GM18502 (cell line): ENCODE data around the gene TMF1.

ENCODE experiments used
- ATAC-seq: cut with Tn5 transposase; IDR thresholded peaks from one replicate; pipeline ENCODE4 v1.9.1; 2021; ENCODE audit warnings: mild to moderate bottlenecking; ENCODE audit not compliant: unreplicated experiment, poor library complexity

The TMF1 gene

DNA sequence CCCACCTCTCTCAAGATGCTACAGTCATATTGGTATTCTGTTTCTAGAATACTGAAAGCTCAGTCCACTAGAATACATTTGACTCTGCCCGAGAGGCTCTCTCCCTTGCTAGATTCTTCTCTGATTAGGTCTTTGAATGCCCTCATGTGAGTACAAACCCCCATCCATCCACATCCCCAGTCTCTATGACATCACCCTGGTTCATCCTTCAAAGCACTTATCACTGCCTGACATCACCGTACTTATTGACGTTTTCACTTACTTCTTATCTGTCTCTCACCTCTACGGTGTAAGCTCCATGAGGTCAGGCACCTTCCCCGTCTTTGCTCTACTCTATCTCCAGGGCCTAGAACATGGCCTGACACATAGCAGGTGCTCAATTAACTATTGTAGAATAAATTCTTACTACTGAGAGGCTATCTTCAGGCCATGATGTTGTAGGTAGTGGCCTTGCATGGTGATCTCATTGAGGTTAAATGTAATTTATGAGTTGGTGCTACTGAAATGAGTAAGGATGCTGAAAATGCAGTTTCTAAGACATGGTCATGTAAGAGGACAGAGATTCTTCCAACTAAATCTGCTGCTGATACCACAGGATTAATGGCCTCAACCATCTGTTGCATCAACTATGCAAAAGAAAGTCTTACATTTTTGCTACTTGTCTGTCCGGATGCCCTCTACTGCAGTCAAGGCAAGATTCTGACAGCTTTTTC, 65.5 kb downstream of the TMF1 start:
- ATAC-seq = no peak

DNA sequence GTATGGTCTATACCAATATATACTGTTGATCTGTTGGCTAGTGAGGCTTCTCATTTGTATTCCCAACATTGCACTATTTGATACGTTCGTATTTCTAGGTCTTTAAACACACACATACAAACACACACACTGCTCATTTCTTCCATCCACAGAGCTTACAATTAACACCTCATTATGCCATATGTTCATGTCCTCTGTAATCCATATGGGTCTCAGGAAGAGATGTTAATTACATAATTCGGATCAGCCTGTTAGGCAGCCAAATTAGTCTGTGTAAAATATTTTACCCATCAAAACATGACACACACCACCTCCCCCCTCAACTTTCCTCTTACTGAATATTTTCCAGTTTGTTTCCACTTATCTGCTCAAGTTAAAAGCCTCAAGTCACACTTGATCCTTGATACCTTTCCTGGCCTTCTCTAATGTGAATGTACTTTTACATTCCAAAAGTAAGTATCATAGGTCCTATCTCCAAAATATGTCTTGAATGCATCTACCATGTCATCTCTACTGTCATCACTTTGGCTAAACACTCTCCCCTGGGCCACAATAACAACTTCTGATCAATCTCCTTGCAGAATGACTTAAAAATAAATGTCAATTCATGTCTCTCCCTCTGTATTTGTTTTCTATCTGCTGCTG, 66.9 kb downstream of the TMF1 start:
- ATAC-seq = no peak

DNA sequence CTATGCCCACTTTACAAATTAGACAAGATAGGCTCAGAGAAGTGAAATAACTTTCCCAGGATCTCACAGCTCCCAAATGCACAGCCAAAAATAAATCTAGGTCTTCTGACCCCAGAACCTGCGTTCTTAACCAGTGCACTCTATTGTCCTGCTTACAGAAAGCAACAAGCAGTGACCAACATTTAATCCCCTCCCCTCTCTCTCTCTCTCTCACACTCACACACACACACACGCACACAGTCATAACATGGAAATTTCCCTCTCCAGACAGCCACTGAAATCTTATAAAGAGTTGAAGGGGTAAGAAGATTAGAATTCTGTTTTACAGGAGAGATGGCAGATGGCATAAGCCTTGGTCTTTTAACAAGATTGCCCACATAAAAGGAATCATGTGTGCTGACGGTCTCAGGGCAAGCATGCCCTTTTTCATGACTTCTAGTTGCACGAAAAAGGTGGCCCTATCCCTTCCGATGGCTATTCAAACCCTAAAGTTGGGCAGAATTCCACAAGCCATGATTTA, 68.1 kb downstream of the TMF1 start:
- ATAC-seq = no peak

DNA sequence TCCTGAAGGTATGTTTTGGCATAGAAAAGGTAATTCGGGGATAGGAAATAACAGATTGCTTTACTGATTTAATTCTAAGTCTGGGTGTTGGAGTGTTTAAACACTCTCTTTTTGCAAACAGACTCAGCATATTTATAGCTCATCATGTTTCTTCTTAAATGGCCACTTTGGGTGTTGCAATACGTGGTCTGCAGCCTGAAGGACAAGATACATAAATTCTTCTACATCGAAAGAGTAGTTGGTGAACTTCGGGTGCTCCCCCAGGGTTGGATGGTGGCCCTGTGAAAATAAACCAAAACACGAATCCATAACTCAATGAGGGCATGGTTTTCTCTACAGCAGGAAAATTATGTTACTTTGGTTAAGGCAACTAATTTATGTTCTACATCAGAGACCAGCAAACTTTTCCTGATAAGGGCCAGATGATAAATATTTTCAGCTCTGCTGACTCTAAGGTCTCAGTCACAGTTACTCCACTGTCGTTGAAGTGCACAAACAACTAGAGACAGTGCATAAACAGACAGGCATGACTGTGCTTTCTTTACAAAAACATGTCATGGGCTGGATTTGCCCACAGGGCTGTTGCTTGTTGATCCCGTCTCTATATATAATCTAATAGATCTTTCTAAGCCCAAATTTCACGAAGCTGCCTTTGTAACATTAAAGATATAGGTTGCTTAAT, 74.5 kb downstream of the TMF1 start:
- ATAC-seq = no peak

DNA sequence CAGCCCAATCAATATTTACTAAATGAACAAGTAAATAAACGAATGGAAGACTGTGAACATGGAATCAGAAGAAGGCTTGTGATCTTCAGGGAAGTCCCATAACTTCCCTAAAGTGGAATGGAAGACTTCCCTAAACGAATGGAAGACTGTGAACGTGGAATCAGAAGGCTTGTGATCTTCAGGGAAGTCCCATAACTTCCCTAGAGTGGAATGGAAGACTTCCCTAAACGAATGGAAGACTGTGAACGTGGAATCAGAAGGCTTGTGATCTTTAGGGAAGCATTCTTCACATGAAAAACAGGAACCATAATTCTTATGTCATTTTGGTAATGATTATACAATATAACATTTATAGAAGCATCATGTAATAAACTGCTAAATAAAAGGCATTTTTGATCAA, 77.4 kb downstream of the TMF1 start:
- no peak for ATAC-seq

GRCh38 chr3:68973639-68974038, 78.5 kb downstream of the TMF1 start:
- no peak for ATAC-seq

DNA sequence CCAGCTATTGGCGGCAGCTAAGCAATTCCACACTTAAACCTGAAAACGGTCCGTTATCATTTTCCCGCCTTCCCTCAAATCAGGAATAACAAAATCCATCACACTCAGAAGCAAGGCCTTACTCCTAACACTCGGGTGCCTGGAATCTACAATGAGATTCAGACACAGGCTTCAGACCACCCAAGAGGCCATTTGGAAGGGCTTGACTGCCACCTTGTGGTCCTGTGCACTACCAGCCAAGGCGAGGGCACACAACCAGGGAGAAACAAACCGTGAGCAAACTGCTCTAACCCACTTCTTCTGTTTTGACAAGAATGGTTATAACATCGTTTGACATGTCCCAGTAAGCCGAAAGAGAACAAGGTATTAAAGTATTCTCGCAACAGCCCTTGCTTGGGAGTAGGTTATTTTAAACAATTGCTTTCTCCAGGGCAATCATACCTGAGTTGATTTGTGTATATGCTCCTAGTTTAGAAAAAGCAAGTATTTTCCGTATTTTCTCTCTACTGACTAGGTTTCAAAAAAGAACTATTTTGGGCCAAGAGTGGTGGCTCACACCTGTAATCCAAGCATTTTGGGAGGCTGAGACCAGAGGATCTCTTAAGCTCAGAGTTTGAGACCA, 79.7 kb downstream of the TMF1 start:
- ATAC-seq = peak; percentile 88
